Activated gamma-delta T cell (primary cell): Measurements from ENCODE around the gene PCCB.
"Not testable (repeated sequence)": the region's sequence is repeated elsewhere in the genome, so short reads cannot be mapped to it uniquely, and the experiment has no call there.

Experiments
- DNase-seq: peaks from one replicate; lab custom pipeline; 2025; lab: John Stamatoyannopoulos, UW
- total RNA-seq, 2 donors: gene quantifications; one replicate each; lab custom pipeline; 2026; lab: John Stamatoyannopoulos, UW

The PCCB gene
- total RNA-seq = 25.9 to 29.5 reads per million in 2 donors

GRCh38 chr3:136250059-136250902 lies at the start of gene PCCB:
TSS of gene PCCB (plus strand) at chr3:136250340. CDS start at chr3:136250376, 36 bp downstream.
- DNase-seq = peak; percentile 82

GRCh38 chr3:136207489-136208115 lies 42.5 kb upstream of the PCCB start:
- DNase-seq = no peak

GRCh38 chr3:136209921-136210320 lies 40.2 kb upstream of the PCCB start:
- DNase-seq = no peak

GRCh38 chr3:136211547-136211946 lies 38.6 kb upstream of the PCCB start:
- no peak for DNase-seq

GRCh38 chr3:136222746-136223145 lies 27.4 kb upstream of the PCCB start:
- not testable (repeated sequence) for DNase-seq

- DNase-seq = no peak
Observed at GRCh38 chr3:136232413-136232812, 17.7 kb upstream of the PCCB start.

GRCh38 chr3:136235545-136235944 lies 14.6 kb upstream of the PCCB start:
- no peak for DNase-seq

- DNase-seq = no peak
Observed at GRCh38 chr3:136236109-136236508, 14.0 kb upstream of the PCCB start.

GRCh38 chr3:136237103-136237502 lies 13.0 kb upstream of the PCCB start:
- no peak for DNase-seq

GRCh38 chr3:136237961-136238649 lies 12.0 kb upstream of the PCCB start:
- no peak for DNase-seq

GRCh38 chr3:136239094-136239493 lies 11.0 kb upstream of the PCCB start:
- DNase-seq = no peak

- DNase-seq = no peak
Observed at GRCh38 chr3:136245691-136246090, 4.4 kb upstream of the PCCB start.

- no peak for DNase-seq
Observed at GRCh38 chr3:136247436-136247835, 2.7 kb upstream of the PCCB start.

- DNase-seq = no peak
Observed at GRCh38 chr3:136247855-136248590, 2.1 kb upstream of the PCCB start.

- DNase-seq = no peak
Observed at GRCh38 chr3:136249091-136249490, 1.0 kb upstream of the PCCB start.

- no peak for DNase-seq
Observed at GRCh38 chr3:136249593-136249992, 547 bp upstream of the PCCB start.

GRCh38 chr3:136250903-136251460 lies 842 bp downstream of the PCCB start:
- no peak for DNase-seq

- DNase-seq = no peak
Observed at GRCh38 chr3:136251511-136251910, 1.4 kb downstream of the PCCB start.

GRCh38 chr3:136255672-136256406 lies 5.7 kb downstream of the PCCB start:
- no peak for DNase-seq

GRCh38 chr3:136258199-136258598 lies 8.1 kb downstream of the PCCB start:
- no peak for DNase-seq

GRCh38 chr3:136261826-136262225 lies 11.7 kb downstream of the PCCB start:
- no peak for DNase-seq
